M059J (cell line): ENCODE data around the gene KCNJ6. TPM values are rescaled to one million over a fixed set of nuclear protein-coding genes. Genes with fewer than 3 reads are reported as not detected.
"Not testable (repeated sequence)": the region's sequence is repeated elsewhere in the genome, so short reads cannot be mapped to it uniquely, and the experiment has no call there.

Experiments used
- DNase-seq: peaks from one replicate; pipeline ENCODE4 v3.0.0-alpha.2; 2012; ENCODE audit warnings: low read depth
- total RNA-seq: library from RNA; depleted of rRNA; stranded (reverse); fragments of >200 nt; shearing (Covaris generic); gene quantifications from 2 replicates; pipeline ENCODE4 v1.2.3, GENCODE V29; 2014

Gene KCNJ6
- total RNA-seq, 1 experiment from 2014 or later, result 0.15 TPM

DNA sequence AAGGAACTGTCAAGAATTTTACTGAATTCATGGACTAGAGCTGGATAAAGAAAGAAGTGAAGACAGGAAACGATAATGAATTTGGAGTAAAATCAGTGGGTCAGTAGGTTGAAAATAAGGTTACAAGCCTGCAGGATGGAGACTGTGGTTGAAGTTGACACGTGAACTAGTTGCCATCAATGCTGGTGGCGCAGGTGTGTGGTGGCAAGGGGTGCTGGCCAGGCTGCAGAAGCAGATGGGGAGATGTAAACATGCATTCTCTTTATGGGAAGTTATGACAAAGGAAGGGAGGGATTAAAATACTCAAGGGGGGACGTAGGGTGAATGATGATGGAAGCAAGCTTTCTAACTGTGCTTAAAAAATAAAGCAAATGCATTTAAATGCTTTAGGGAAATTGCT, 263.1 kb downstream of the KCNJ6 start:
- no peak for DNase-seq

DNA sequence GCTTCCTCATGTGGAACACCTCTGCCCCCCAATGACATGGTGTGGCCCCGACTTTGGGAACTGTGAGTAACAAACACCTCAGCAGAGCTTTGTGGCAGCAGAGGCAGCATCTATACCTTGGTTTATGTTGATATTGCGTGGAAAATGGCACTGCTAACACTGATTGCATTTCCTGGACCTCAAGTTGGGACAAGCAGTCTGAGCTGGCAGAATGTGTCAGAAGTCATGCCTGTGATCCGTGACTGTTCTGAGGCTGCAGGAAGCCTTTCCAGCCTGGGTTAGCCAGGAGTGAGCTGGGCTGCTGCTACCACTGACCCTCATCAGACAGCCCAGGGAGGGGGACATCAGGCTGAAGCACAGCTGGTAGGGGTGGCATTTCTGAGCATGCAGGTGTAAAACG, 268.5 kb downstream of the KCNJ6 start:
- no peak for DNase-seq

DNA sequence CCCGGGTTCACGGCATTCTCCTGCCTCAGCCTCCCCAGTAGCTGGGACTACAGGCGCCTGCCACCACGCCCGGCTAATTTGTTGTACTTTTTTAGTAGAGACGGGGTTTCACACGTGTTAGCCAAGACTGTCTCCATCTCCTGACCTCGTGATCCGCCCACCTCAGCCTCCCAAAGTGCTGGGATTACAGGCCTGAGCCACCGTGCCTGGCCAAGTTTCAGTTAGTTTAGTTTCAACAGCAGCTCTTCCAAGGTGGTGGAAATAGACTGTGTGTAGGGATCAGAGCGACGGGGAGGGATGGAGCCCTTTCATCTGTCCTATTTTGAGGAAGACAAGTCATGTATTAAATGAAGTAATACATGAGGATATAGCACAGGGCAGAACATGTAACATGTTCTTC, 269.5 kb downstream of the KCNJ6 start:
- DNase-seq, result not testable (repeated sequence)

DNA sequence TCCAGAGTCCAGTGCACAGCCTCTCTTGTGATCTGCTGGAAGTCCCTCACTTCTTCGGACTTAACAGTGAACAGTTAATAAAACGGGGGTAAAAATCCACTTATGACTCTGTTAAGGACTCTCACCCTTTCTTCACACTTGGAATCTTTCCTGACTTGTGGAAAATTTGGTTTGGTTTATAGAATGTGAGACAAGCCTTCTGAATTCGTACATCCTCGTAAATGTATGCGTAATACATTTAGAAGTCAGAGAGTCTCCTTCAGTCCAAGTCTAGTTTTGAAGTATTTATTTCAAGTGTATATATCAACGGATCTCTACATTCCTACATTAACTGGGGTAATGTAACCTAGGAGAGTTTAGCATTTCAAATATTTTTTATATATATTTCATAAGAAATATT, 270.4 kb downstream of the KCNJ6 start:
- no peak for DNase-seq

DNA sequence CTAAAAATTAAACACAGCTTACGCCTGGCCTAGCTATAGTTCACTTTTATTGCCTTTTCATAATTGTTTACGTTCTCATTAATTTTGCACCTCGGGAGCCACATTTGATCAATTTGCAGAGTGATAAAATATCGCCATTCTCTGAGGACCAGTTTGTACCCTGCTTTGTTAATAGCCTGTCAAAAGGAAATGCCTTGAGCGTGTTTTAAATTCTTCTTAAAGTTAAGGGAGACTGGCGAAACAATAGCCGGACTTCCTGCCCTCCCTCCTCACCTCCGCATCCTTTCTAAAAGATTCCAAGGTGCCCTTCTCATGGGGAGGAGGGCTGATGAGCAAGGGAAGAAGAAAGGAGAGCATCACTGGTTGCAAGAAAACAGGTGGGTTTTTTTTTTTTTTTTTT, 271.6 kb downstream of the KCNJ6 start:
- DNase-seq, result no peak

DNA sequence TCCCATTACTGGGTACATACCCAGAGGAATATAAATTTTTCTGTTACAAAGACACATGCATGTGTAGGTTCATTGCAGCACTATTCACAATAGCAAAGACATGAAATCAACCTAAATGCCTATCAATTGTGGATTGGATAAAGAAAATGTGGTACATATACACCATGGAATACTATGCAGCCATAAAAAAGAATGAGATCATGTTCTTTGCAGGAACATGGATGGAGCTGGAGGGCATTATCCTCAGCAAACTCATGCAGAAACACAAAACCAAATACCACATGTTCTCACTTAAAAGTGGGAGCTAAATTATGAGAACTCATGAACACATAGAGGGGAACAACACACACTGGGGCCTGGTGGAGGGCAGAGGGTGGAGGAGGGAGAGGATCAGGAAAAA, 272.4 kb downstream of the KCNJ6 start:
- not testable (repeated sequence) for DNase-seq

DNA sequence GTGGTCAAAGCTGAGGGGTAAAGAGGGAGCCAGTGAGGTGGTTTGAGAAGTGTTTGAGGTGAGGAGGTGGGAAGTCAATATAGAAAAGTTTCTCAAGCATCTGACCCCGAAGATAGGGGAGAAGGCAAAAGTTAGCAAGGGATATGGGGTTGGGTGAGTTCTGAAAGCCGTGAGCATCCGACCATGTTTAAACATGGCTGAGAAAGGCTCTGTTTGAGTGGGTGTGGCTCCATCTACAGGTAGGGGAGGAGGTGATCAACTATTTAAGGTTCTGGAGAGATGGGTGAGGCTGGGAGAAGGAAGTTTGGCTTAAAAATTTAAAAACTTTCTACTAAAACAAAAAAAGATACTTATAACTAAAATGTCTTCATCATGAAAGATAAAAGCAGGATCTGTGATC, 273.8 kb downstream of the KCNJ6 start:
- peak; percentile 55 for DNase-seq

DNA sequence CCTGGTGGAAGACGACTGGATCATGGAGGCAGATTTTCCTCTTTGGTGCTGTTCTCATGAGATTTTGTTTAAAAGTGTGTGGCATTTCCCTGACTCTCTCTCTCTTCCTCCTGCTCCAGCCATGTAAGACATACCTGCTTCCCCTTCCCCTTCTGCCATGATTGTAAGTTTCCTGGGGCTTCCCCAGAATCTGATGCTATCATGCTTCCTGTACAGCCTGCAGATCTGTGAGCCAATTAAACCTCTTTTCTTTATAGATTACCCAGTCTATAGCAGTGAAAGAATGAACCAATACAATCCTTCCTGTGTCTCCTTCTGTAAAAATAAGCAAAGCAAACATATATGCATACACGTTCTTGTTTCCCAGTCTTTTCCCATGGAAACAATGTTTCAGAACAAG, 276.5 kb downstream of the KCNJ6 start:
- no peak for DNase-seq

DNA sequence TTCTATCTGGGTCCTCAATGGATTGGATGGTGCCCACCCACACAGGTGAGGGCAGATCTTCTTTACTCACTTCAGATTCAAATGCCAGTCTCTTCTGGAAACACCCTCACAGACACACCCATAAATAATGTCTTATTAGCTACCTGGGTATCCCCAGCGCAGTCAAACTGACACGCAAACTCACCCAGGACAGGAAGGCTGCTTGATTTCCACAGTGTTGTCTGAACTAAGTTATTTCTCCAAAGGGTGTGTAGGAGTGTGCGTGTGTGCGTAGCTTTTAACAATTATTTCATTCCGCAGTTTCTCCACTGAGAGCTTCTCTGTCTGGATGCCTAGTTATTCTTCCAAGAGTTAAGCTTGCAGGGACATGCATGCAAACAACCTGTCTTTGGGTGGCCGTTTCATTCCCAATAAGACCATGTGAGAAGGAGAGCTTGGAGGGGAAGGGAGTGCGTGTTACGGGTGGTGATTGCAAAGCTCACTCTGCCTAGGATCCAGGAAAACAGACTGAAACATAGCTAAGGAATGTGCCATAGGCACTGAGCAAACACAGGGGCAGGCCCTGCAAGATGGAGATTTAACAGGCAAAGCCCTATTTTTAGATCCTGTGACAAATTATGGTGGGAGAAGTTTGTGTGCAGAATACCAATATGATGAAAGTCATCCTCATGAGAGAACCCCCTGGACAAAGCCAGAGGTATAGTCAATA, 280.0 kb downstream of the KCNJ6 start:
- DNase-seq, result peak; percentile 75

DNA sequence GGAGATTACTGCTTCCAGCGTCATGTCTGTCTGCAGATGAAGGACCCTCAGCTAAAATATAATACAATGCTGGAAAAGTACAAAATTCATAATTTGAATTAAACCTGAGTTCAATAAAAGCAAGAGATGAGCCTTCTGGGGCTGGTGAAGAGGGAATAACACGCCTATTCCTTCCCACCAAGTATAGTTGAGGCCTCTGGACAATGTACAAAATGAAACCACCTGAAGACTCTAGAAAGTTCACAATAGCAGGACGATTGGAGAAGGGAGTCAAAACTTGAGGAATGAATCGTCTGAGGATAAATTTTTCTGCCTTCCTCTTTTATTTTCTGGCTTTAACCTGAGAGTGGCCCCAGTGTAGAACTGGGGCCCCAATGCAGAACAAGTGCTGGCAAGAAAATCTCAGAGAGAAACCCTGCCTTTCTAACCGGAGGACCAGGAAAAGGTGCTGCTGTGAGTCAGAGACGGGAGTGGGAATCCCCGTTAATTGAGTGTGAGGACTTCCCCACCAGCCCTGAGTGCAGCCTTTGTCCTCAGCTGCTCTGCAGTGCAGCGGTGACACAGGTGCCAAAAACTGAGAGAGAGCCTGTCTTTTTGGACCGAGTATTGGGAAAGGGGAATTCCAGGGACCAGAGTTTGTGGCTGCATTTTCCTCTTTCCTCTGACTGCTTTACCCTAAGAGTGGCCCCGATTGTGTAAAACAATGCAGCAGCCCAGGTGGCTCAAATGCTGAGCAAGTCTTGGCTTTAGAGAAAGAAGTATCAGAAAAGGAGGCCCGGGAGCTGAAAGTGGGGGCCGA, 284.7 kb downstream of the KCNJ6 start:
- DNase-seq, result peak; percentile 63

DNA sequence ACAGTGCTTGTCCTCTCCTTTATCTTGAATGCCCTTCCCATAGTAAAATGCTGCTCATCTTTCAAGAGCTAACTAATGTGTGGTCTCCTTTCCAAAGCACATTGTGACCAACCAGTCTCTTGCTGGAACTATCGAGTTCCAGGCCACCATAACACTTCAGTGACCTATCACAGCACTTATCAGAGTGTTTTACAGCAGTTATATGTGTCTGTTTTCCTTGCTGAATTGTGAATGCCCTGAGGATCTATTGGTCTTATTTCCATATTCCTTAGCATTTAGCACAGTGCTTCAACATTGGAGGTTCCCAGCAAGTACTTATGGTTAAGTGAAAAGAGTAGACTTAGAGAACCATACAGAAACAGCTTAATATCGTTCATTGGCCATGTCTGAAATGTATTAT, 285.4 kb downstream of the KCNJ6 start:
- no peak for DNase-seq

DNA sequence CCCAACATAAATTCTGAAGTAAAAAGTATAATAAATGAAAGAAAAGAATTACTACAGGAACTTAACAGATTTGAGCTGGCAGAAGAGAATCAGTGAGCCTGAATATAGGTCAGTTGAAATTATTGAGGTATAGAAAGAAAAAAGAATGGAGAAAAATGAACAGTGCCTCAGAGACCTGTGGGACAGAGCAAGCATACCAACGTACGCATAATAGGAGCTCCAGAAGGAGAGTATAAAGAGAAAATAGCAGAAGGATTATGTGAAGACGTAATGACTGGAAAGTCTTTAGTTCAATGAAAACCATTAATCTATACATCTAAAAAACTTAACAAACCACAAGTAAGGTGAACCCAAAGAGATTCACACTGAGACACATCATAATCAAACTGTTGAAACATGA, 287.9 kb downstream of the KCNJ6 start:
- no peak for DNase-seq

DNA sequence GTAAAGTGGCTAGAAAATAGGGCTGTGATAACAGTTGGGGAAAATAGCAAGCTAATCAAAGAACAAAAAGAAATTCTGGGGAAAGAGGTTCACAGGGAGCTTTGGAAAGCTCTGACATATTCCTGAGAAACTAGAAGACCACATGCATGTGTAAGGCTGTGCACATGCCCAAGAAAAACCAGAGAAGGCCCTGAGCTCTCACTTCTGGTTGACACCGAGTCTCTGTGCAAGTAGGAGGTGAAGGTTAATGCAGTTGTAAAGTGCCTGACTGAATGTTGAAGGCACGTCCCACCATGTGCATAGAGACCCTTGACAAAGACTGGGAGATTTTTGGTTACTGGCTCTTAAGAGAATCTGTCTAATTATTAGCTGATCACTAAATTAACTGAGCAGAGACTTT, 288.7 kb downstream of the KCNJ6 start:
- no peak for DNase-seq

DNA sequence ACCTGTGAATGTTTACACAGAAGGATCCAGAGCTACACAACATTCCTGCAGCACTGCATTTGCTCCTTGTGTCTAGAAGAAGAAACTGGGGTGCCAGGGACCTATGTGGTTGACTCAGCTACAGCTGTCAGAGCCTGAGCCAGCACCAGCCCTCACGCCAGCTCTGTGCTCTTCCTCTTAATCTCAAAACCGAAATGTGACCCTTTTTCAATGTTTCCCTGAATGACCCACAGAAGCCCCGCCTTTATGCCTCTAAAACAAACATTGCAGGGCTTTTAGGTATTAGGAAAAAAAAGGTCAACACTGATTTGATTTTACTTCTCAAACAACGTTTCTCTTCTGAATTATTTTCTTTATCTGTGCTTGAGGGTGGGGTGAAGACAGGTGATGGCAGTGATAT, 289.2 kb downstream of the KCNJ6 start:
- DNase-seq, result no peak

DNA sequence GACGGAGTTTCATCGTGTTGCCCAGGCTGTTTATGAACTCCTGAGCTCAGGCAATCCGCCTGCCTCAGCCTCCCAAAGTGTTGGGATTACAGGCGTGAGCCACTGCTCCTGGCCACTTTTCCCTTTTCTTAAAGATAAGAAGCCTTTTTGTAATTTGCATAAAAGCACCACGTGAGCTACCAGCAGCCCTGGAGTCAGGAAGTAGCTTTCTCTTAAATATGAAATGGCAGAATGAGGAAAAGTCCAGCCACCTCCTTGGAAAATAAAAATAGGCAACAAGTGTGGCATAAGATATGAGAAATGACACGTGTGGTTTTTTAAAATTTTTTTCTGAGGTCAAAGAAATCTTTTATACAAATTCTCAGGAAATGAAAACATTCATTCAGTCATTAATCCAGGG, 289.9 kb downstream of the KCNJ6 start:
- DNase-seq, result no peak

DNA sequence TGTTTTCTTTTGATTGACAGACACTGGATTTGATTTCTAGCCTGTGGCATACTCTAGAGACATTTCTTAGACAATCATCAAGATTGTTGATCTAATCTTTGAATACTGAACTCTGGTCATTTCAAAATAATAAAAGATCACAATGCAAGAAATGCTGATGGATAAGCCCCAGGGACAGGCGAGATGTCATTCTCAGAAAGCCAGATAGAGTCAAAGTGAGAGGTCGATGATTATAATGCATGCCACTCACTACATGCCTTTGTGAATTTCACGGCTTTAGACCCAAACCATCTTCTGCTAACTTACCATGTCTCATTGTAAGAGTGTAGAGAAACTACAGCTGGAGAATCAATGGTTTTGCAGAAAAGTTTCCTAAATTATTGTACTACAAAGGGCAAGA, 292.6 kb downstream of the KCNJ6 start:
- DNase-seq, result no peak

DNA sequence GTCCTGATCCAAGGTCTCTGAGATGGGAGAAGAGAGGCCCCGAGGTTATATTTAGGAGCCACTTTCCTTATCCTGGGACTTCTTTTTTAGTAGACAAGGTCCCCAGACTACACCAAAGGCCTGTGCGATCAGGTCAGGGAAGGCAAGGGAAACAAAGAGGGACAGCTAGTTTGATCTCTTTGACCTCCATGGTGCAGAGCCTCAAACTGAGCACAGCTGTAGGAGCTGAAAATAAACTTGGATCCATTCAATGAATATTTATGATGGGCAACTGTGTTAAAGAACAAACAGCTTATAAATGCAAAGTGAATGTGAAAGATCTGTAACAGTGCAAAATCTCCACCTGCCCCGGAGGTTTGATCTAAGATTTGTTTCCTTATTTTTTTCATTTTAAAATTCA, 293.1 kb downstream of the KCNJ6 start:
- no peak for DNase-seq

DNA sequence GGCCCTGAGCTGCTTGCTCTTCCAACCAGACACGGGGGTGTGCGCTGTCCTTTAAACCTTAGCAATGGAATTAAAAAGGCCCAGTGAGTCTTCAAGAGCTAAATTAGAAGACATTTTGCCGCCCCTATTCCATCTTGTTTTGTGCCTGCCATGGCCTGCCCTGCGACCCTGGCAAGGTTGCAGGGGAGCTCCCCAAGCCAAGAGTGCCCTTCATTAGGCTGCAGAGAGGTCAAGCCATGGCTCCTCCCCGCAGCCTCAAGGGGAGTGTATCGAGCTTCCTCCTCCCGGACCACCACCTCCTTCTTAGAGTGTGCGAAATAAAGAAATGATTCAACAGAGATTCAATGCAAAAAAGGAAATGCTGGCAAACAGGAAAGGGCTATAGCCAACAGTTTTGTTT, 293.5 kb downstream of the KCNJ6 start:
- DNase-seq, result no peak

DNA sequence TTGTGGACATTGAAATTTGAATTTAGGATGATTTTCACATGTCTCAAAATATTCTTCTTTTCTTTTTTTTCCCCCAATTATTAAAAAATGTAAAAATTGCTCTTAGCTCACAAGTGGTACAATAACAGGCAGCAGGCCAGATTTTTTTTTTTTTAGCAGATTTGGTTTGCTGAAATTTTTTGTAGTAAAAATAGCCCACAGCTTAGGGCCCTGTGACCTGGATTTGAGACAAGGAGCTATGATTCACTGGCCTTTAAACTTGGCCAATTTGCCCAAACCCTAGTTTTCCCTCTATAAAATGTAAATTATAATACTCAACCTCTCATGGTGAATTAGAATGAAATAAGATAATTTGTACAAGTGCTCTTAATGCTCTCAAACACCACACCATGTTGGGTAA, 295.9 kb downstream of the KCNJ6 start:
- peak; percentile 20 for DNase-seq

DNA sequence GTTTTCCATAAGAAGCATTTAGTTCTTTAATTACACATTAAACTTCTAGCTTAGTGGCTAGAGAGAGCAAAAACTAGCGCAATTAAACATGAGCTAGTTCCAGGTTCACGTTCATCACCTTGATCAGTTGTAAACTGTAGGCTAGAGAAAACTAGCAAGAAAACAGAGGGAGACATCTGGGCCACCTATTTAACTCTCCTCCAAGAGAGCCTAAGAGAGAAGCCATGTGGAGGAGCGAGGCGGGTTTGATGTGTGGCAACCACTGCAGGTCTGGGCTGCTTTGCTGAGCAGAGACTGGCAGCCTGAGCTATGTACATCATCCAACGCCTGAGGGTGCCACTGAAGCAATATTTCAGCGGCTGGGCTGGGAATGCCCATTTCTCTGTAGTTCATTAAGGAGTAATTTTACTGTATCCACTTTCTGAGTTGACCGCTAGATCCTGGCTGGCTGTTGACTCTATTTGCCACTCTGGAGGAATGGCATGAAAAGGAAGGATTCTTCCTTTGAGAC, 296.7 kb downstream of the KCNJ6 start:
- DNase-seq, result peak; percentile 28

DNA sequence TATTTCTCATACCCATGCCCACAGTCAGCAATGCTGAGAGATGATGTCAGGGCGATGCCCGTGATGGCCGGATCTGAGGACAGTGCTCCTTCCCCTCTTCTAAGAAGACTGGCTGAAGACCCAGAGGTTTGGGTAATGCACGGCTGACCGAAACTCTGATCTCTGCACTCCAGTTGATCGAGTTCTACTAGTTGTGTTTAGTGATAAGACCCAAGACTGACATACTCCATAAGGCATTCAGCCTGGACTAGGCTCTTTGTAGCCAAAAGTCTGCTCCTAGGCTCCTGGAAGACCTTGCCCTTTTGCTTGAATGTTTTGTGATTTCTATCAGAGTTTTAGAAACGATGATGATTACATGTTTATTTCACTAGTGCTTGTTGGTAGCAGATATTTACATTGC, 298.2 kb downstream of the KCNJ6 start:
- no peak for DNase-seq

DNA sequence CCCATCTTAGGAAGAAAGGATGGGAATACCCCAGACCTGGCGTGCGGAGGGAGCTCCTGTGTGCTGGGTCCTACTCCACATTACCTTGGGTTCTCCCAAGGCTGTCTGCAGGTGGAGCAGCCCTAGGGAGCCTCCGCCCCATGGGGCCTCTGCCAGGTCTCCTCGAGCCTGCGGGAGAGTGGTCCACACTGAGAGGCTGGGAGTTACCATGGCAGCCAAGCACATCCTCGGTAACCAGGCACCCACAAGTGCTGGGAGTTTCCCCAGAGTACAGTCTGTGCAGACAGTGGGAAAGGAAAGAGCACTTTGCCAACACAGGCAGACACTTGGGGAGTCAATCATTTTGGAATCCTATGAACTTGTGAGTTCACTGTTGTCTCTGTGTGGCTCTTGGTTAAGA, 300.3 kb downstream of the KCNJ6 start:
- DNase-seq, result no peak

DNA sequence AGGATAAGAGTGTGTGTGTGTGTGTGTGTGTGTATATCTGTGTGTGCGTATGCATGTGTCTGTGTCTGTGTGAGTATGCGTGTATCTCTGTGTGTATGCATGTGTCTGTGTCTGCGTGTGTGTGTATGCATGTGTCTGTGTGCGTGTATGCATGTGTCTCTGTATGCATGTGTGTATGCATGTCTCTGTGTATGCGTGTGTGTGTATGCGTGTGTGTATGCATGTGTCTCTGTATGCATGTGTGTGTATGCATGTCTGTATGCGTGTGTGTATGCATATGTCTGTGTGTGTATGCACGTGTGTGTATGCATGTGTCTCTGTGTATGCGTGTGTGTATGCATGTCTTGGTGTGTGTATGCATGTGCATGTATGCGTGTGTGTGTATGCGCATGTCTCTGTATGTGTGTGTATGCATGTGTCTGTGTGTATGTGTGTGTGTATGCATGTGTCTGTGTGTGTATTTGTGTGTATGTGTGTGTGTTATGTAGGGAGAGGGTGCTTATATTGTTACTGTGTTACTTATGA, 301.8 kb downstream of the KCNJ6 start:
- DNase-seq, result no peak
